Measurements from ENCODE around the gene SERGEF.

GRCh38 chr11:18001191-18001590 lies 11.7 kb downstream of the SERGEF start:
- TF ChIP-seq, protein P1, sequence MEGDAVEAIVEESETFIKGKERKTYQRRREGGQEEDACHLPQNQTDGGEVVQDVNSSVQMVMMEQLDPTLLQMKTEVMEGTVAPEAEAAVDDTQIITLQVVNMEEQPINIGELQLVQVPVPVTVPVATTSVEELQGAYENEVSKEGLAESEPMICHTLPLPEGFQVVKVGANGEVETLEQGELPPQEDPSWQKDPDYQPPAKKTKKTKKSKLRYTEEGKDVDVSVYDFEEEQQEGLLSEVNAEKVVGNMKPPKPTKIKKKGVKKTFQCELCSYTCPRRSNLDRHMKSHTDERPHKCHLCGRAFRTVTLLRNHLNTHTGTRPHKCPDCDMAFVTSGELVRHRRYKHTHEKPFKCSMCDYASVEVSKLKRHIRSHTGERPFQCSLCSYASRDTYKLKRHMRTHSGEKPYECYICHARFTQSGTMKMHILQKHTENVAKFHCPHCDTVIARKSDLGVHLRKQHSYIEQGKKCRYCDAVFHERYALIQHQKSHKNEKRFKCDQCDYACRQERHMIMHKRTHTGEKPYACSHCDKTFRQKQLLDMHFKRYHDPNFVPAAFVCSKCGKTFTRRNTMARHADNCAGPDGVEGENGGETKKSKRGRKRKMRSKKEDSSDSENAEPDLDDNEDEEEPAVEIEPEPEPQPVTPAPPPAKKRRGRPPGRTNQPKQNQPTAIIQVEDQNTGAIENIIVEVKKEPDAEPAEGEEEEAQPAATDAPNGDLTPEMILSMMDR (IDR thresholded peaks at IDR 0.05; ENCODE audit: insufficient read depth, low read depth, low read length): no peak
- no peak for TF ChIP-seq EZH2 (IDR thresholded peaks at IDR 0.05; ENCODE audit: insufficient read depth, low read length)

Measured in astrocyte (in vitro differentiated cells and primary cell).